ENCODE results near the gene IFRD2.

DNA sequence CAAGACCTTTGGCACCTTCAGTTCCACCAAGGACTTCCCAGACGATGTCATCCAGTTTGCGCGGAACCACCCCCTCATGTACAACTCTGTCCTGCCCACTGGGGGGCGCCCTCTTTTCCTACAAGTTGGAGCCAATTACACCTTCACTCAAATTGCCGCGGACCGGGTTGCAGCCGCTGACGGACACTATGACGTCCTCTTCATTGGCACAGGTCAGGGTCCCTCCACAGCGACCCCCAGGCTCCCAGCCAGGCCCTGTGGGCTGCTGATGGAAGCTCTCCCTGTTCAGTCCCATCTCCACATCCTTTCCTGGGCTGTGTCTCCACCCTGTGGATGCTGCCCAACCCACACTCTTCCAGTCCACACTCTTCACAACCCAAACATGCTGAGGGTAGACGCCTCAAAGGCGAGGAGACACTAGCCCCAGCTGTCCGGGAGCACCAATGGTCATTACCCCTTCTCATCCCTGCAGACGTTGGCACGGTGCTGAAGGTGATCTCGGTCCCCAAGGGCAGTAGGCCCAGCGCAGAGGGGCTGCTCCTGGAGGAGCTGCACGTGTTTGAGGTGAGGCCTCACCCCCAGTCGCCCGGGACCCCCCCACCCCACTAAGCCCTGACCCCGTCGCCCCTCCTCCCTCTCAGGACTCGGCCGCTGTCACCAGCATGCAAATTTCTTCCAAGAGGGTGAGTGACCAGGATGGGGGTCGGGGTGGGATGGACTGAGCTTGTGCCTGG lies 17.7 kb downstream of the IFRD2 start:
- TF ChIP-seq EZH2phosphoT487 (IDR thresholded peaks at IDR 0.05; ENCODE audit: insufficient read depth, low read depth) (no peak), EZH2 (IDR thresholded peaks at IDR 0.05; ENCODE audit: insufficient read depth, poor library complexity, severe bottlenecking) (no peak)
